Activated CD4-positive, CD25-positive, alpha-beta regulatory T cell treated with anti-CD3 and anti-CD28 coated beads, Interleukin-2, amount 50 U/mL, for 72 hours (primary cell): Measurements from ENCODE around the gene MPV17L2.
"Not testable (repeated sequence)": the region's sequence is repeated elsewhere in the genome, so short reads cannot be mapped to it uniquely, and the experiment has no call there.

Experiments used
- DNase-seq: peaks from one replicate; pipeline ENCODE4 v3.0.0; 2021

The MPV17L2 gene

GRCh38 chr19:18193388-18194180, 566 bp downstream of the MPV17L2 start:
- DNase-seq: no peak

DNA sequence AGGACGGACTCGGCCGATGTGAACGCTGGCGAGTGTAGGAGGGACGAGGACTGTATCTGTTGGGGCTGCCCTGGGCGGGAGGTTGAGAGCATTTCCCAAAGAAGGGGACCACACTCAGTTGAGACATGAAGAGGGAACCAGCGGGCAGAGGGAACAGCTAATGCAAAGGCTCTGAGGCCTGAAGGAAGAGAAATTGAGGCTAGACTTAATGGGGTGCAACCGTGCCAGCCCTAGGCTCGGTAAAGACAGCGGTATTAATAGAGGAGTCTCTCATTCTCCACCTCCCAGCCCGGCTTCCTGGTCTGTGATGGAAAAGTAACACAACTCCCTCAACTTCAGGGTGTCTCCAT, 1.1 kb downstream of the MPV17L2 start:
- no peak for DNase-seq

DNA sequence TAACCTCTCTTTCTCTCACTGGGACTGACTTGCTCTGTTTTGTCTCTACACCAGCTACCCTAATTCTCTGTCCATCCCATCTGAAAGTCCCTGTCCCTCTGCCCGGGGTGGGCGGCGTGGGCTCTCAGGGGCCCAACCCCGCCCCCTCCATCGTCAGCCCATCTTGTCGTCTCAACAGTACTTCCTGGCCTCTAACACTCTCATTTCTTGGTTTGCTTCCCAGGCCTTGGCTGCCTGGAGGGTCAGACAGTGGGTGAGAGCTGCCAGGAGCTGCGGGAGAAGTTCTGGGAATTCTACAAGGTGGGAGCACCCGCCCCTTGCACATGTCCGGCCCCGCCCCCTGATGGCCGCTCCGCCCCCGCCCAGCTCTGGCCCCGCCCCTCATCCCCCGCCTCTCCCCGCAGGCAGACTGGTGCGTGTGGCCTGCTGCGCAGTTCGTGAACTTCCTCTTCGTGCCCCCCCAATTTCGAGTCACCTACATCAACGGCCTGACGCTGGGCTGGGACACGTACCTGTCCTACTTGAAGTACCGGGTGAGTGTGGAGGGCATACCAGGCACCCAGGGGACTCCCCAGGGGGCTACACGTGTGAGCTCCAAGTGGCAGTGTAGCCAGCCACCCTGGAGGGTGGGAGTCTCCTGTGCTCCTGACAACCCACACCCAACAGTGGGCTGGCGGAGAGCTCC, 1.7 kb downstream of the MPV17L2 start:
- no peak for DNase-seq

- DNase-seq: no peak
Observed at GRCh38 chr19:18196511-18196845, 3.5 kb downstream of the MPV17L2 start.

DNA sequence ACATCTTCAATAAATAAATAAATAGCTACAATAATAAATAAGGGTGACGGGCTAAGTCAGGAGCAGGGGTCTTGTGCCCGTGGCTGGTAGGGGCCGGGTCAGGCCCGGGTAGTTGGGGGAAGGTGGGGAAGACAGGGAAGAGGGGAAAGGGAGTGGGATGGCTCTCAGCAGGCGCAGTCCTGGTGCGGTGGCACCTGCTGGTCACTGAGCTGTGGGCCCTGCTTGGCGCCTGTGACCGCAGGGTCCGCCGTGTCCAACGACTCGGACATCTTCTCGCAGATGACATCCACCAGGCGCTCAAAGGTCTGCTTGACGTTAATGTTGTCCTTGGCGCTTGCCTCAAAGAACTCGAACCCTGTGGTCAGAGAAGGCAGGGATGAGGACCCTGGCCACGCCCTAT, 4.3 kb downstream of the MPV17L2 start:
- no peak for DNase-seq

DNA sequence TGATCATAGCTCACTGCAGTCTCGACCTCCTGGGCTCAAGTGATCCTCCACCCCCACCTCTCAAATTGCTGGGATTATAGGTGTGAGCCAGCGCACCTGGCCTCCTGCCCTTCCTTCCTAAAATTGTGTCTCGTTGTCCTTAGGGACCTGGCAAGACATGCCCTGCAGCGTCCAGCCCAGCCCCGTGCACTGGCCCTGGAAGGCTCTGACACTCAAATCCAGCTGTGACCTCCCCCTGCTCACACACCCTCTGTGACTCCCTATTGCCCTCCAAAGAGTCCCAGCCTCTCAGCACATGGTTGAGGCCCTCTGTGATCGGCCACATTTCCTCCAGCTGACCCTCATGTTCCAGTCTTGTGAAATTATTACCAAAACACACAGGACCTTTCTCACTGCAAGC, 4.9 kb downstream of the MPV17L2 start:
- DNase-seq: no peak

DNA sequence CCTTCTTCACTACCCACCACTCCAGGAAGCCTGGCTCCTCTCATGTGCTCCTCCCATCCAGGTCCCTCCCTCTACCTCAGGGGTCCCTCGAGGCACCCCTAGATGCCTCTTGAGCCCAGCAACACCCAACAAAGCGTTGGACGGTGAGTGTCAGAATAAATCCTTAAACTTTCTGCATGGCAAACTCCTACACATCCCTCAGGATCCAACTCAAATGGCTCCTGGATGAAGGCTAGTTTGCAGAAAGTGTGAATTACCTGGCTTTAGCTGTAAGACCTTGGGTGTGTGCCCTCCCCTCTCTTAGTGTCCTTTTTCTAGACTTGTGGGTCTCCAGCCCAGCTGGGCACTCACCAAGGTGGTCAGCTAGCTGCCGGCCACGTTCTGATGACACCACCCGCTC, 5.4 kb downstream of the MPV17L2 start:
- no peak for DNase-seq

GRCh38 chr19:18202397-18202777, 9.4 kb downstream of the MPV17L2 start:
- no peak for DNase-seq

- no peak for DNase-seq
Observed at GRCh38 chr19:18202778-18203407, 9.9 kb downstream of the MPV17L2 start.

DNA sequence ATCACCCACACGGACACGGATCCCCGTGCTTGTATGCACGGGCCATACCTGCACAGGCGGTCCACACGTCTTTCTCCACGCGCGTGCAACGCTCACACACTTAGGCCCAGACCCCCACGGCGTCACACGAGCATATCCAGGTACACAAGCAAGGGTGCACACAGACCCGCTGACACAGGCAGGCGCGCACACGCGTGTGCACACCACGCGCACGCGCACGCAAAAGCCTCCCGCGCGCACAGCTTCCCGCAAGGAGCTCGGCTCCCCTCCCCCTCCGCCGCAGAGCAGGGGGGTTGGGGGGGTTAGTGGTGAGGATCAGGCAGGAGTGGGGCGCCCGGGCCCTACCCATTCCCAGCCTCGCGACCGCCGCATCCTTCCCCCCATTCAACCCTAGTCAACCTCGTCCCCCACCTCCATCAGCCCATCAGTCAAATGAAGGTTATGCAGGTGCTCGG, 10.4 kb downstream of the MPV17L2 start:
- DNase-seq: no peak

DNA sequence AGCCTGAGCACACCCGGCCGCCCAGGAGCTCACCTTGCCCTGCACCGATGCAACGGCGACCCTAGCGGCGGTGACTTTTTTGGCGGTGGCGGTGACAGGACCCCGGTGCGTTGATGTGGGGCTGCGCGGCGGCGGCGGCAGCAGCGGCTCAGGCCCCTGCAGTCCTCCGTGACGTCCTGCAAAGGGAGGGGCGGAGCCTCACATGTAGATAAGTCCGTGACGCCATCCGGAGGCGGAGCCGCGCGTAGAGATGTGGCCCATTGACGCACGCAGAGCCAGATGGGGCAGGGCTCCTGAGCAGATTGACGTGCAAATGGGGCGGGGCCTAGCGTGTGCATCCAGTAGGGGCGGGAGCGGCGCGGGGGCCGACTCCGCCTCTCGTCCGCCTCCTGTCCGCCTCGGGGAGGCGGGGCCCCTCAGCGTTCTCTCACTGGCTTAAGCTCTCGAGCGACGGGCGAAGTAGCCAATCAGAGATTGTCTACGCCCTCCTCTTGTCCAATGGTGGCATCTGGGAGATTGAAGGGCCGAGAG, 10.9 kb downstream of the MPV17L2 start, which contains the start of gene RAB3A:
RAB3A (minus strand) TSS at position 180 of the 531 bp plus-strand sequence. CDS start 1,302 bp downstream, outside the sequence.
- DNase-seq: peak; percentile 98

GRCh38 chr19:18204394-18205199, 11.6 kb downstream of the MPV17L2 start:
- peak; percentile 55 for DNase-seq

GRCh38 chr19:18205200-18205892, 12.3 kb downstream of the MPV17L2 start:
- peak; percentile 59 for DNase-seq

DNA sequence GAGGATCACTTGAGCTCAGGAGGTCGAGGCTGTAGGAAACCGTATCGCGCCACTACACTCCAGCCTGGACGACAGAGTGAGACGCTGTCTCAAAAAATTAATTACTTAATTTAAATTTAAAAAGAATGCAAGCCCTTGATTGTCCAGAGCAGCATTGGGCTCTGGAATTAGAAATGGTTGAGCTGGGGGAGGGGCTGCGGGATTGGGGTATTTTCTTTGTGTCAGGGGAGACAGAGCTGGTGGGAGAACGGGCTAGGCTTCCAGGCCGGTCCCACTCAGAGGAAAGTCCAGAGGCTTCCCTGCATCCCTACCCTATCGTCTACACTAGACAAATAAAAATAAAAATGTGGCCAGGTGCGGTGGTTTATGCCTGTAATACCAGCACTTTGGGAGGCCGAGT, 13.0 kb downstream of the MPV17L2 start:
- DNase-seq: no peak

- peak; percentile 64 for DNase-seq
Observed at GRCh38 chr19:18208098-18208951, 15.3 kb downstream of the MPV17L2 start.

- DNase-seq: not testable (repeated sequence)
Observed at GRCh38 chr19:18209912-18210311, 16.9 kb downstream of the MPV17L2 start.

DNA sequence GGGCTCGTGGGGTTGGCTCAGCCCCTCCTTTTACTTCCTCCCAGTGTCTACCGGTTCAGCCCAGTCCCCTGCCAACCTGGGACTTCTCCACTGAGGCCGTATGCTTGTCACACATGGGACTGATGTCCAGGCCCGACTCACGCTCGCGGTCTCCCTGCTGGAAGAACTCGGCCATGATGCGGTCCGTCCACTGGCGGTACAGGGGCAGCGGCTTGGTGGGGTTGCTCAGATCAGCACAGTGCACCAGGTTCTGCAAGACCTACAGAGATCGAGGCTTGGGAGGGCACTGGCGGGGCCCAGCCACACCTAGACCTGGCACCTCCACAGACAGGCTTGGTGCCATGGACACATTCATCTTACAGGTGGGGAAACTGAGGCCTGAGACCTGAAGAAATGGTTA, 18.7 kb downstream of the MPV17L2 start:
- DNase-seq: no peak

- no peak for DNase-seq
Observed at GRCh38 chr19:18214779-18215433, 21.9 kb downstream of the MPV17L2 start.

GRCh38 chr19:18216789-18217188, 23.8 kb downstream of the MPV17L2 start:
- DNase-seq: no peak

- DNase-seq: no peak
Observed at GRCh38 chr19:18218159-18218558, 25.1 kb downstream of the MPV17L2 start.

DNA sequence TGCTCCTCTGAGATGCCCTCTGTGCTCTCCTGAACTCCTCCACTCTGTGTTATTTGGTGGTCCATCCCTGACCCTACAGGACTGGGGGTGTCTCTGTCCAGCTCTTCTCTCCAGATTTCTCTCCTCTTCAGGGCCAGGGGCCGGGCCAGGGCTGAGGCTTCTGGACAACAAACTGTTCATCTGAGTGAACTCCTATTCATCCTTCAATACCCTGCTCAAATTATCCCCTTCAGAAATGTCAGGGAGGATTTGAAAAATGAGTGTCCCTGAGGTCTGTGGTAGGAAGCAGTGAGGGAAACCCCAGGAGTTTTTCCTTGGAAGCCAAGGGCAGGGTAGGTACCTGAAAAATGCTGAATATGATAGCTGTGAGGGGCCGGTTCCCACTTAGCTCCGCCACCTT, 25.6 kb downstream of the MPV17L2 start:
- DNase-seq: no peak
